ENCODE results near the gene KLF16. TPM values are rescaled to one million over a fixed set of nuclear protein-coding genes. Genes with fewer than 3 reads are reported as not detected.

KLF16 gene
- total and polyA plus RNA-seq, 9 of the 15 experiments (the other 6 are each of a cell fraction or from before 2014, with no cell fraction given): 0.04 to 60.4 (median 6.8) TPM

DNA sequence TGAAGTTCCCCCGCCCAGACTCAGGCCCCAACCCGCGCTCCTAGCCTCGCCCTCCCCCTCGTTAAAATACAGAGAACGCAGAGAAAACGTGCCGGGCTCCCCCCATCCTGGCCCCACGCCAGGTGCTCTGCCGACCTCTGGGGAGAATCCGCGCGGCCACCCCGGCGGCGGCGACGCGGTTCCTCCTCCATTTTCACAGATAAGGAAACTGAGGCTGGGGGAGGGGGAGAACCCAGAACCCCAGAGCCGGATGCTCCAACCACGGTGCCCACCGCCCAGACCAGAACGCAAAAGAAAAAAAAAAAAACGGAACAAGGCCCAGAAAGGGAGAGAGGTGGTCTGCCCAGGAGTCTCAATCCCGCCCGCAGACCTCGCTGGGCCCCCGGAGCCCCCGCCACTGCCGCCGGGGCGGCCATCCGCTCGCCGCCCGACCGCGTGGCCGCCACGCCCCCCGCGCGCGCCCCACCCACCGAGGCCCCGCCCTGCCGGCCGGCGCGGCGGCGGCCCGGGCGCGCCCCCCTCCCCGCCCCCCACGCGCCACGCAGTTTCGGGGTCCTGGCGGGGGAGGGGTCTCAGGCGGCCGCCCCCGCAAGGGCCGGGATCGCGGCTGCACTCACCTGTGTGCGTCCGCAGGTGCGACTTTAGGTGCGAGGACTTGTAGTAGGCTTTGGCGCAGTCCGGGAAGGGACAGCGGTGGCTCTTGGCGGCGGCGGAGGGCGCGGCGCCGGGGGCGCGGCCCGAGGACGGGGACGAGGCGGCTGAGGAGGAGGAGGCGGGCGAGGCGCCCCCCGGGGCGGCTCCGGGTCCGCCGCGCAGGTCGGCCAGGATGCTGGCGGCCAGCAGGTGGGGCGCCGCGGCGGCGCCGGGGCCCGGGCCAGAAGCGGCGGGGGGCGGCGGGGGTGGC, 703 bp downstream of the KLF16 start (continued):
- TF ChIP-seq IRF2 (CRISPR knock-in tag; IDR thresholded peaks at IDR 0.05) (no peak), ZFX (CRISPR knock-in tag; IDR thresholded peaks at IDR 0.05) (peak; percentile 36), MYC (IDR thresholded peaks at IDR 0.05; ENCODE audit: low read depth, low read length) (peak; percentile 73; the same call in 1 of the 2 replicates), MYC (CRISPR knock-in tag; IDR thresholded peaks at IDR 0.05; ENCODE audit: borderline replicate concordance, low read depth) (no peak), SMAD4 (CRISPR knock-in tag; conservative IDR thresholded peaks at IDR 0.05) (0 out of 2 replicates have a peak, but pooled peaks have one; percentile 48), NONO (IDR thresholded peaks at IDR 0.05; ENCODE audit: low read depth in 2 of 2, low read length in 1 of 2) (0 out of 4 replicates have a peak, but pooled peaks of 1 of the 2 experiments have one; percentile 60), FIP1L1 (IDR thresholded peaks at IDR 0.05; ENCODE audit: low read depth, low read length, poor library complexity, severe bottlenecking) (no peak), HMG20B (CRISPR knock-in tag; IDR thresholded peaks at IDR 0.05) (no peak), CXXC5 (CRISPR knock-in tag; IDR thresholded peaks at IDR 0.05) (no peak), ZFP36 (IDR thresholded peaks at IDR 0.05; ENCODE audit: low read depth, low read length, partially characterized antibody) (peak; percentile 91), ZBED1 (IDR thresholded peaks at IDR 0.05) (no peak), YY1 (IDR thresholded peaks at IDR 0.05; ENCODE audit: borderline replicate concordance in 1 of 3, control insufficient read depth in 1 of 3, extremely low read depth in 1 of 3, insufficient read depth in 3 of 3, insufficient read length in 1 of 3, insufficient replicate concordance in 2 of 3, low read depth in 1 of 3, low read length in 2 of 3) (peak in 1 of 3 experiments; percentile 53), HMGN3 (IDR thresholded peaks at IDR 0.05; ENCODE audit: borderline replicate concordance, extremely low read depth, insufficient read length, low read depth, low read length) (peak; percentile 24)
- TF ChIP-seq, protein P1, sequence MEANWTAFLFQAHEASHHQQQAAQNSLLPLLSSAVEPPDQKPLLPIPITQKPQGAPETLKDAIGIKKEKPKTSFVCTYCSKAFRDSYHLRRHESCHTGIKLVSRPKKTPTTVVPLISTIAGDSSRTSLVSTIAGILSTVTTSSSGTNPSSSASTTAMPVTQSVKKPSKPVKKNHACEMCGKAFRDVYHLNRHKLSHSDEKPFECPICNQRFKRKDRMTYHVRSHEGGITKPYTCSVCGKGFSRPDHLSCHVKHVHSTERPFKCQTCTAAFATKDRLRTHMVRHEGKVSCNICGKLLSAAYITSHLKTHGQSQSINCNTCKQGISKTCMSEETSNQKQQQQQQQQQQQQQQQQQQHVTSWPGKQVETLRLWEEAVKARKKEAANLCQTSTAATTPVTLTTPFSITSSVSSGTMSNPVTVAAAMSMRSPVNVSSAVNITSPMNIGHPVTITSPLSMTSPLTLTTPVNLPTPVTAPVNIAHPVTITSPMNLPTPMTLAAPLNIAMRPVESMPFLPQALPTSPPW (CRISPR knock-in tag; IDR thresholded peaks at IDR 0.05): peak; percentile 70
- TF ChIP-seq, protein P2, sequence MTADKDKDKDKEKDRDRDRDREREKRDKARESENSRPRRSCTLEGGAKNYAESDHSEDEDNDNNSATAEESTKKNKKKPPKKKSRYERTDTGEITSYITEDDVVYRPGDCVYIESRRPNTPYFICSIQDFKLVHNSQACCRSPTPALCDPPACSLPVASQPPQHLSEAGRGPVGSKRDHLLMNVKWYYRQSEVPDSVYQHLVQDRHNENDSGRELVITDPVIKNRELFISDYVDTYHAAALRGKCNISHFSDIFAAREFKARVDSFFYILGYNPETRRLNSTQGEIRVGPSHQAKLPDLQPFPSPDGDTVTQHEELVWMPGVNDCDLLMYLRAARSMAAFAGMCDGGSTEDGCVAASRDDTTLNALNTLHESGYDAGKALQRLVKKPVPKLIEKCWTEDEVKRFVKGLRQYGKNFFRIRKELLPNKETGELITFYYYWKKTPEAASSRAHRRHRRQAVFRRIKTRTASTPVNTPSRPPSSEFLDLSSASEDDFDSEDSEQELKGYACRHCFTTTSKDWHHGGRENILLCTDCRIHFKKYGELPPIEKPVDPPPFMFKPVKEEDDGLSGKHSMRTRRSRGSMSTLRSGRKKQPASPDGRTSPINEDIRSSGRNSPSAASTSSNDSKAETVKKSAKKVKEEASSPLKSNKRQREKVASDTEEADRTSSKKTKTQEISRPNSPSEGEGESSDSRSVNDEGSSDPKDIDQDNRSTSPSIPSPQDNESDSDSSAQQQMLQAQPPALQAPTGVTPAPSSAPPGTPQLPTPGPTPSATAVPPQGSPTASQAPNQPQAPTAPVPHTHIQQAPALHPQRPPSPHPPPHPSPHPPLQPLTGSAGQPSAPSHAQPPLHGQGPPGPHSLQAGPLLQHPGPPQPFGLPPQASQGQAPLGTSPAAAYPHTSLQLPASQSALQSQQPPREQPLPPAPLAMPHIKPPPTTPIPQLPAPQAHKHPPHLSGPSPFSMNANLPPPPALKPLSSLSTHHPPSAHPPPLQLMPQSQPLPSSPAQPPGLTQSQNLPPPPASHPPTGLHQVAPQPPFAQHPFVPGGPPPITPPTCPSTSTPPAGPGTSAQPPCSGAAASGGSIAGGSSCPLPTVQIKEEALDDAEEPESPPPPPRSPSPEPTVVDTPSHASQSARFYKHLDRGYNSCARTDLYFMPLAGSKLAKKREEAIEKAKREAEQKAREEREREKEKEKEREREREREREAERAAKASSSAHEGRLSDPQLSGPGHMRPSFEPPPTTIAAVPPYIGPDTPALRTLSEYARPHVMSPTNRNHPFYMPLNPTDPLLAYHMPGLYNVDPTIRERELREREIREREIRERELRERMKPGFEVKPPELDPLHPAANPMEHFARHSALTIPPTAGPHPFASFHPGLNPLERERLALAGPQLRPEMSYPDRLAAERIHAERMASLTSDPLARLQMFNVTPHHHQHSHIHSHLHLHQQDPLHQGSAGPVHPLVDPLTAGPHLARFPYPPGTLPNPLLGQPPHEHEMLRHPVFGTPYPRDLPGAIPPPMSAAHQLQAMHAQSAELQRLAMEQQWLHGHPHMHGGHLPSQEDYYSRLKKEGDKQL (CRISPR knock-in tag; IDR thresholded peaks at IDR 0.05; ENCODE audit: borderline replicate concordance): no peak
- TF ChIP-seq, protein P3, sequence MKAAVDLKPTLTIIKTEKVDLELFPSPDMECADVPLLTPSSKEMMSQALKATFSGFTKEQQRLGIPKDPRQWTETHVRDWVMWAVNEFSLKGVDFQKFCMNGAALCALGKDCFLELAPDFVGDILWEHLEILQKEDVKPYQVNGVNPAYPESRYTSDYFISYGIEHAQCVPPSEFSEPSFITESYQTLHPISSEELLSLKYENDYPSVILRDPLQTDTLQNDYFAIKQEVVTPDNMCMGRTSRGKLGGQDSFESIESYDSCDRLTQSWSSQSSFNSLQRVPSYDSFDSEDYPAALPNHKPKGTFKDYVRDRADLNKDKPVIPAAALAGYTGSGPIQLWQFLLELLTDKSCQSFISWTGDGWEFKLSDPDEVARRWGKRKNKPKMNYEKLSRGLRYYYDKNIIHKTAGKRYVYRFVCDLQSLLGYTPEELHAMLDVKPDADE (conservative IDR thresholded peaks at IDR 0.05; ENCODE audit: control insufficient read depth, low read depth, low read length): peak; percentile 16; the same call in 1 of the 2 replicates
